Measurements from ENCODE around the gene ZNF827. TPM values are rescaled to one million over a fixed set of nuclear protein-coding genes. Genes with fewer than 3 reads are reported as not detected.

Gene ZNF827
- total RNA-seq, 1 donor, result 9.1 TPM

DNA sequence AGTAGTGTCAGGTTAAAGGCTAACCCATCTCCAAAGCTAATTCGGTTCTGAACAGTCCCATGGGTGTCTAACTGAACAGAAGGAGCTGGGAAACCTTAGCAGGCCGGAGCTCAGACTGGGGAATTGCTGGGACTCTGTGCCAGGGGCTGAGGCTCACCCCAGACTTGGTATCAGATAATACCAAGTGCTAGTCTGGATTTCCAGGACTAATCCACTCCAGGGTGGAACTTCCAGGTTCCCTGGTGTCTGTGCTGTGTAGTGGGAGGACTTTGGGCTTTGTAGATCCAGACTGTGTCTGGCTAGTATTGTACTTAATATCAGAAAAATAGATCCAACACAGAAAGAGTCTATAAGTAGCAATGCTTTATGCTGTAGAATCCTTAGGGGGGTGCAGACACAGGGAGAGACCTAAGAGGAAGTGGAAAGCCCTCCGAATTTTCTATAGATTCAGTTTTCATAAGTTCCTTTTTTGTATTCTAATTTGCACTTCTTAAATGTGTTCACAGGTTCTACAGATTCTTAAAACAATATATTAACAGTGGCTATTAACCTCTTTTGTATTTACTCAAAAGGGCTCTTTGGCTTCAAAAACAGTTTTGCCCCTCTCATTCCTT lies 4.1 kb downstream of the ZNF827 start:
- no peak for DNase-seq (ENCODE audit: low read depth)
- no peak overlapping the region for H3K4me3 ChIP-seq (ENCODE audit: low read depth, low read length)
- TF ChIP-seq, protein P1, sequence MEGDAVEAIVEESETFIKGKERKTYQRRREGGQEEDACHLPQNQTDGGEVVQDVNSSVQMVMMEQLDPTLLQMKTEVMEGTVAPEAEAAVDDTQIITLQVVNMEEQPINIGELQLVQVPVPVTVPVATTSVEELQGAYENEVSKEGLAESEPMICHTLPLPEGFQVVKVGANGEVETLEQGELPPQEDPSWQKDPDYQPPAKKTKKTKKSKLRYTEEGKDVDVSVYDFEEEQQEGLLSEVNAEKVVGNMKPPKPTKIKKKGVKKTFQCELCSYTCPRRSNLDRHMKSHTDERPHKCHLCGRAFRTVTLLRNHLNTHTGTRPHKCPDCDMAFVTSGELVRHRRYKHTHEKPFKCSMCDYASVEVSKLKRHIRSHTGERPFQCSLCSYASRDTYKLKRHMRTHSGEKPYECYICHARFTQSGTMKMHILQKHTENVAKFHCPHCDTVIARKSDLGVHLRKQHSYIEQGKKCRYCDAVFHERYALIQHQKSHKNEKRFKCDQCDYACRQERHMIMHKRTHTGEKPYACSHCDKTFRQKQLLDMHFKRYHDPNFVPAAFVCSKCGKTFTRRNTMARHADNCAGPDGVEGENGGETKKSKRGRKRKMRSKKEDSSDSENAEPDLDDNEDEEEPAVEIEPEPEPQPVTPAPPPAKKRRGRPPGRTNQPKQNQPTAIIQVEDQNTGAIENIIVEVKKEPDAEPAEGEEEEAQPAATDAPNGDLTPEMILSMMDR (IDR thresholded peaks at IDR 0.05; ENCODE audit: insufficient read depth, low read depth, low read length), result no peak

DNA sequence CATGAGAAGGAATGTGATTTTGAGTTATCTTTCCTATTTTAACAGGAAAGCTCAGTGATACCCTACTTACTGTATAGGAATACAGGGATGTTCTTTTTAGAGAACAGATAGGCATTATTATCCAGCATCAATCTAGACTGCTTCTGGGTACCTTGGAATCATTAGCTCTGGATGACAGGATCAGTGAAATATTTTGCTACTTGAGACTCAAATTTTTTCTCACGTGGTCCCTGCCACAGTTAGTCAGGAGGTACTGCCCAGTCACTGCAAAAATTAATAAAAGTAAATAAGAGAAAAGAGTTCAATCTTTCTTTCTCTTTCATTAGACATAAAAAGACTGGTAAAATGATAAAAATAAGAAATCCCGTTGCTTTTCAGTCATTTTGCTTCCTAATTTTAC lies 5.5 kb downstream of the ZNF827 start:
- no peak overlapping the region for H3K4me3 ChIP-seq (ENCODE audit: low read depth, low read length)
- TF ChIP-seq, protein P1 (IDR thresholded peaks at IDR 0.05; ENCODE audit: insufficient read depth, low read depth, low read length), result no peak
- no peak for DNase-seq (ENCODE audit: low read depth)

DNA sequence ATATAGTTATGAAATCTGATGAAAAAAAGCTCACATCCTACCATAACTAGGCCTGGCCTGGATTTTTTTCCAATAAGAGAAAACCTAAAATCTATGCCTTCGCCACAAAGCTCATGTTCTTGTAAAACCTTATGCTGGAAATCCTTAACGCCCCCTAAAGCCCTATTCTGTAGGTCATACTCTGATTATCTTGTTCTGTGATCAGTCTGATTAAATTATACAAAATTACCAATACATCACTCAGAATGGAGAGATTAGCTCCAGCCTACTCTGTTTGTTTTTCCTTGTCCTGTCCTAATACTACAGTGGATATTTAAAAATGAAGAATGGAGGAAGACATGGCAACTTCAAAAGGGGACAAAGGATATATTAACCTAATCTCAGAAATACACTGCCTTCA lies 7.2 kb downstream of the ZNF827 start:
- no peak overlapping the region for H3K4me3 ChIP-seq (ENCODE audit: low read depth, low read length)
- no peak for DNase-seq (ENCODE audit: low read depth)
- TF ChIP-seq, protein P1 (IDR thresholded peaks at IDR 0.05; ENCODE audit: insufficient read depth, low read depth, low read length), result no peak

DNA sequence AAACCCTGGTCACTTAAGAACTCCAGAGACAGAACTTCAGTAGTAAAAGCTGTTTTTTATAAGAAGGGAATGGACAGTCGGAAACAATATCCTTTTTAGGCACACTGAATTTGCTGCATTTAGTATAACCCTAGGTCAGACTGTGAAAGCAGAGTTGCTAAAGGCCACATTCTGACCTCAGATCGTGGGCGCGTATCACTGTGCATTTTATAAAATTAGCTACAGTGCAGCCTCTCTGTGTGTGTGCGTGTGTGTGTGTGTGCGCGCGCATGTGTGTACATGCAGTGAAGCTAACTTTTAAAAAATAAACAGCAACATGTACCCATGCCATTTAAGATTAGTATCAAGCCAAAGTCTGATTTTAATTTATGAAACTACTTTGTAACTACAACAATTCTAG lies 8.0 kb downstream of the ZNF827 start:
- no peak for DNase-seq (ENCODE audit: low read depth)
- TF ChIP-seq, protein P1 (IDR thresholded peaks at IDR 0.05; ENCODE audit: insufficient read depth, low read depth, low read length), result no peak
- H3K4me3 ChIP-seq (ENCODE audit: low read depth, low read length), result no peak overlapping the region

DNA sequence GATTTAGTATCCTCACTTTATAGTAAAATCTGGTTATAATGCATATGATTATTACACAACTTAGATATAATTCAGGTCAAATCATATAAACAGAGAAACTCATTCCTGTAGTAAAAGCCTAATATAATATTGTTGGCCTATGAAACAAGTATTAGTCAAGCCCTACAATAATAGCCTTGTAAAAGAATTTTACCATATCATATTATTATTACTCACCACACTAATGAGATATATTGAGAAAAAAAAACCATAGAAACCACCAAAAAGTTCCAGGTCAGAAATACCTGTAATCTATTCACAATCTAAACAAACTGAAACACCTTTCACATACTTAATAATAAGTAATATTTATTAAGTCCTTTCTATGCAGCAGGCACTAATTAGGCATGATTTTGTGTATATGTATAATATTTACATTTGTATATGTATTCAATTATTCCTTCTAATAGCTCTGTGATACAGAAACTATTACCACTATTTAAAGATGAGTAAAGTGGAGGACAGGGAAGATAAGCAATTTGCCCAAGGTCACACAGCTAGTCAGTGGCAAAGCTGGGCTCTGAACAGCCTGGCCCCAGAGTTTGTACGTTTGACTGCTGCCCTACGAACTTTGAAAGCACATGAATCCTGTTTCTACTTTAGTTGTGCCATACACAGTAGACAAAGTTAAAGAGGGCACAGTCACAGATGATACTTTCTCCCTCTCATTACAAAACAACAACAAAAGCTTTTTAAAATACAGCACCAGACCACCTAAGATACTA lies 9.0 kb downstream of the ZNF827 start:
- H3K4me3 ChIP-seq (ENCODE audit: low read depth, low read length), result no peak overlapping the region
- TF ChIP-seq, protein P1 (IDR thresholded peaks at IDR 0.05; ENCODE audit: insufficient read depth, low read depth, low read length), result no peak

DNA sequence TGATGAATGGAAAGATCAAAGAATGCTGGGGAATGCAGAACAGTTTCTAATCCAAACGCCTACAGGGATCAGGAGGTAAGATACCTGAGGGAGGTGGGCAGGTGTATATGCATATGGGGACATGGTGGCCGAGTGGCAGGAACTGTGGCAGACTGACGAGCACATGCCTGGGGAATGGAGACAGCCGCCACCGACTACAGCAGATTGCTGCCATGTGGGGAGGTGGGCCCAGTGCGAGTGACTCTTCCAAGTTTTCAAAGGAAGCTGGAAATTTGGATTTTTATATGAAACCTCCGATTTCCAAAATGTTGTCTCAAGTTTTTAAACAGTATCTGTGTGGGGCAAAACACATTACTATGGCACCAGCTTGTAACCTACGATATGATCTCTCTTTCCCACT lies 9.9 kb downstream of the ZNF827 start:
- TF ChIP-seq, protein P1 (IDR thresholded peaks at IDR 0.05; ENCODE audit: insufficient read depth, low read depth, low read length), result no peak
- DNase-seq (ENCODE audit: low read depth), result no peak

More for the DNA sequence above, 9.0 kb downstream of the ZNF827 start:
- no peak for DNase-seq (ENCODE audit: low read depth)

More for the DNA sequence above, 9.9 kb downstream of the ZNF827 start:
- no peak overlapping the region for H3K4me3 ChIP-seq (ENCODE audit: low read depth, low read length)
